ENCODE measurements around the gene CBX6.

CBX6 gene

DNA sequence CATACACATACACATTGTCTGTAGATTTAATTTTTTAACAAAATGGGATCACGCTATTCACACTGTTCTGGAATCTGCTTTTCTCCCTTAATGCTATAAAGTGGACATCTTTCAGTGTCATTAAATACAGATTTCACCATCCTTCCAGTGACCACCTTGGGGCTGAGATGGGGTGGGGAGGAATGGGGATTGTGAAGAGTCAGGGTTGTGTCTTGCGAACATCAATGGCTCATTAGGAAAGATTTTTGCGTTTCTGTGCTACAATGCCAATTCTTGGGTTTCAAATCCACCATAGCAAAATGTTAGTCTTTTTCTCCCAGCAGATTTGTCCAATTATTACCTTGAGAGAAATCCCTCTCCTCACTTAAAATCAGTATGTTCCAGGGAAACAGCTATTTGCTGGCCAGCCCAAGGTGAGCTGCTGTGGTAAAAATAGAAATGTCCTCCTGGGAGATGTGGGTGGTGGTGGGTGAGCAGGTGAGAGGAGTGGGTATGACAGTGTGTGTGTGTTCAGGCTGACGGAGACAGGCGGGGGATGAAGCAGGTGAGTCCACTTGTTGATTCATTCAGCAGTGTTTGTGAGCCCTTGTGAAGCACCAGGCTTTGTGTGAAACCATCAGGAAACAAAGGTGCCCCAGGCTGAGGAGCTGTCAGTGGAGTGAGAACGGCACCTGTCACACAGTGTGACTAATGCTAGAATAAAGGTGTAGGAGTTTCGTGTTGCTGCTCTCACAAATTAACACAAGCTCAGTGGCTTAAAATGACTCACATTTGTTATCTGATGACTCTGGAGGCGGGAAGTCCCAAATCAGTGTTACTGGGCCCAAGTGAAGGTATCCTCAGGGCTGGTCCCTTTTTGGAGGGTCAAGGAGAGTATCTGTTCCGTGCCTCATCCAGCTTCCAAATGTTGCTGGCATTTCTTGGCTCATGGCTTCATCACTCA is 1.7 kb upstream of the CBX6 start:
- no peak for DNase-seq

DNA sequence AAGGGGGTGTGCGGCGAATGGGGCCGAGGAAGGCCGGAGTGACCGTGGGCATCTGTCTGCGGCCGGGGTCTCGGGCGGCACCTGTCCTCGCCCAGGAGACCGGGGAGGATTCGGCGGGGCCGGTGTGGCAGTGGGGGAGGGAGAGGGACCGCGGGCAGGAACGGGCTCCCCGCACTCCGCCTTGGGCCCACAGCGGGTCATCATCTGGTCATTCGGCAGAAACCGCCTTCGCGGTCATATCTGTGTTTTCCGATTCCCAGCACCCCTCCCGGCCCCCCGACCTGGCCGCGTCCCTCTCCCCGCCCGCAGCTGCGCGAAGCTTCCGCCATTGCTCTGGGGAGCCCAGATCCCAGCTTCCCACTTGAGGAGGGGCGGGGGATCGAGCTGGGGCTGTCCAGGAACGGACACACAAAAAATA is 824 bp upstream of the CBX6 start:
- peak in 10 of 14 donors; percentile 47 to 79 (median 70) for DNase-seq

DNA sequence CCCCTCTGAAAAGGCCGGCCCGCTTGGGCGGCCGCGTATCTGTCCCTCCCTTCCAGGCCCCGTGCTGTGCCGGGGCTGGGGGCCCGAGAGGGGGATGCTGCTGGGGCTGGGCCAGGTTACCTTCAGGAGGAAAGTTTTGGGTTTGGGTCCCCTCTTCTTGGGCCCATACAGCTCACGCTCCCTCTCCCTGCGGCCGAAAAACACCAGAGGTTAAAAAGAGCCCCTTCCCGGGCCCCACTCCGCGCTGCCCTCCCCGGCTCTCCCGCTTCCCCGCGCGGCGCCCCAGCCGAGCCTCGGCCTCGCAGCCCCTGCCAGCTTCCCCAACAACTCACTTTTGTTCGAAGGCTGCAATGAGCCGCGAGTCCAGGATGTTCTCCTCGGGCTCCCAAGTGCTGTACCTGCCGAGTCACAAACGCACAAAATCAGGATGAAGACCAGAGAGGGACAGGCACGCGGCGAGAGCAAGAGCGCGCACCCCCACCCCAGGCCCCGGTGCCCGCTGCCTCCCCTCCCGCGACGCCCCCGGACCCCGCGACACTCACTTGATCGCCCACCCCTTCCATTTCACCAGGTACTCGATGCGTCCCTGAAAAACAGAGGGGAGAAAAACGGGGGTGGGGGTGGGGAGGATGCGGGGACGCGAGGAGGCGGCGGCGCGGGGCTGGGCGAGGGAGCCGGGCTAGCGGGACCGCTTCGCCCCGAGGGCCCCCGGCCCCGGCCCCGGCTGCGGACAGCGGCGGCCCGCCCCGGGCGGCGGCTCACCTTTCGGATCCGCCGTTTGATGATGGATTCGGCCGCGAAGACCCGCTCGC is 450 bp downstream of the CBX6 start:
- peak in 6 of 14 donors; percentile 39 to 72 (median 66) for DNase-seq

DNA sequence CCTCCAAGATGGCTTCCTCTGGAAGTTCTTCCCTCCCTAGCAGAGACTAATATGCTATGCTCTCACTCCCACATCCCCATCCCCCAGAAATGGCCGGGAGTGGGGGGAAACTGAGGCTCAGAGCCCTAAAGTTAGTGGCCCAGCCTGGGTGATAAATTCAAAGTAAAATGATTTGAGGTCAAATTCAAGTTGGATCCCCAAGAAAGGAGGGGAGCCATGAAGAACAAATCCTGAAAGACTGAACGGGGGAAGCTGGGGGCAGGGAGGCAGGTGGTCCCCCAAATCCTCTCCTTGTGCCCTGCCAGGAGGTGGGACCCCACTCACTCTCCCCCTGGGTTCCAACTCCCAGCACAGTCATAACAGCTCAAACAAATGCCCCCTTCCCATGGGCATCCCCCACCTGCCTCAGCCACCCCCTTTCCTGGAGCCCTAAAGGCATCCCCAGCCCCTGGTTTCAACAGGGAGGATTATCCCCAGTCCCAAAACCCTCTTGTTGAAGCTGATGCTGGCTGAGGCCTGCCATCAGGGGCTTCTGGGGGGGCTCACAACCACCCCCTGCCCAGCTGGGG is 1.1 kb downstream of the CBX6 start:
- DNase-seq = no peak

DNA sequence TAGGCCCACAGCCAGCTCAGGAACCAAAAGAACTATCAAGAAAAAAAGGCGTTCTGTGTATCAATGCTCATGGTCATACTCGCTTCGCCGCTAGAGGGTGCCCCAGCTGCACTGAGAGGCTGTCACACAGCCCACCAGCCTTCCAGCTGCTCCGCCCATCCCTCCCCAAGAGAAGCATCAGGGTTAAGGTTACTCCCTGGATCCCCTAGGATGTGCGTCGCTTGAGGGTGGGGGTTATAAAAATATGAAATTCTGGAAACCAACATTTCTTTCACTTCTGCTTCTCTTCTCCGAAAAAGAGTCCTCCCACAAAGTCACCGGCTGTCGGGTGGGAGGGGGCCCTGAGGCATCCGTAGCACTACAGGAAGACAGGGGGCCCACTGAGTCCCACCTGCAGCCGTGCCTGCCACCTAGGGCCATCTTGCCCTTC is 1.7 kb downstream of the CBX6 start:
- DNase-seq = peak in 11 of 14 donors; percentile 15 to 67 (median 51)

DNA sequence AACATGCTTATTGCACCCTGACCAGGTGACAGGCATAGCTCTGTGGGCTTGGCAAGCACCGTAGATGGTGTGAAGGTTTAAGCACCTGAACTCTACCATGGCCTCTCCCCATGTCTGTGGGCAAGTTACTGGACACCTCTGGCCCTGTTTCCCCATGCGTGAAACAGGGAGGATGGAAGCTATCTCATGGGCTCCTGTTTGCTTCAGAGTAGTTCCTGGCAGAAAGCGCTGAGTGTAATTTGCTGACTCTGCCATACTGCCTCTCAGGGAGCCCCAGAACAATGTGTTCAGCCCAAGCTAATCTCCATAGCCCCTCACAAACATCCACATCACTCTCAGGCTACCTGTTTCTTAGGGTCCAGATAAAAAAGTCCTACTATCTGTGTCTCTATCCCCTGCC is 2.4 kb downstream of the CBX6 start:
- DNase-seq = no peak

DNA sequence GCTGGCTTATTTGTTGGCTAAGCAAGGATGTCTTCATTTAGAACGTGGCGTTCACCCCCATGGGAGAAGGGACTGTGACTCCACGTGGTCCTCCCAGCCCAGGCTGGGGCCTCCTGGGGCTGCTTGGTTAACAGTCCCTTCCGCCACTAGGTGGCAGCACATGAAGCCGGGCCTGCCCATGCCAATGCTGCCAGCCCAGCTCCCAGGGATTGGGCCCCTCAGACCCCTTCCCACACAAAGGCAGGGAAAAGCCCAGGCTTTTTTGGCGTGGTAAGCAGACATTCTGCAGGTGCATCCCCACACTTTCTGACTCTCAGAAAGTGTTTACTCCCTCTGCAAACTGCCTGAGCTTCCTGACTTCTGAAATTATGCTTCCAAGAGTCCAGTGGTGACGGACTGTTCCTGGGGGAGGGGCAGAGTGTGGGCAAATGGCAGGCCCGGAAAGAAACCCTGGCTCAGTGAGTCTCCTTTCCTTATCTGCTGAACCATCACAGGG is 3.1 kb downstream of the CBX6 start:
- peak in 10 of 14 donors; percentile 26 to 78 (median 48) for DNase-seq

DNA sequence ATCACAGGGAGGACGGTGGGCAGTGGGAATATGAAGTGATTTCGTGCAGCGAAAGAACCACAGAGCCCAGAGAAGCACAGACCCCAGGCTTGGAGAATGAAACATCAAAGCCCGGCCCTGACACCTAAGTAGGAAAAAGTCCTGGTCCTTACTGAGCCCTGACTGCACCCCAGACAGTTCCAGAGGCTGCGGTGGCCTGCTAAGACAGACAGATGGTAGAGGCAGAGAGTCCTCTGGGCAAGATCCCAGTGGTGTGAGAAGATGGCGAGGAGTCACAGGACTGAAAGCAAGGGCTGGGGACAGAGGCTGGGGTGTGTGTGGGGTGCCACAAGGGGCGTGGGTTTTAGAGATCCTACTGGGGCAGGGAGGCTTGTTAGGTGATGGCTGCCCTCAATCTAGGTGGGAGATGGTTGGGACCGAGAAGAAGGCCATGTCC is 3.7 kb downstream of the CBX6 start:
- no peak for DNase-seq

DNA sequence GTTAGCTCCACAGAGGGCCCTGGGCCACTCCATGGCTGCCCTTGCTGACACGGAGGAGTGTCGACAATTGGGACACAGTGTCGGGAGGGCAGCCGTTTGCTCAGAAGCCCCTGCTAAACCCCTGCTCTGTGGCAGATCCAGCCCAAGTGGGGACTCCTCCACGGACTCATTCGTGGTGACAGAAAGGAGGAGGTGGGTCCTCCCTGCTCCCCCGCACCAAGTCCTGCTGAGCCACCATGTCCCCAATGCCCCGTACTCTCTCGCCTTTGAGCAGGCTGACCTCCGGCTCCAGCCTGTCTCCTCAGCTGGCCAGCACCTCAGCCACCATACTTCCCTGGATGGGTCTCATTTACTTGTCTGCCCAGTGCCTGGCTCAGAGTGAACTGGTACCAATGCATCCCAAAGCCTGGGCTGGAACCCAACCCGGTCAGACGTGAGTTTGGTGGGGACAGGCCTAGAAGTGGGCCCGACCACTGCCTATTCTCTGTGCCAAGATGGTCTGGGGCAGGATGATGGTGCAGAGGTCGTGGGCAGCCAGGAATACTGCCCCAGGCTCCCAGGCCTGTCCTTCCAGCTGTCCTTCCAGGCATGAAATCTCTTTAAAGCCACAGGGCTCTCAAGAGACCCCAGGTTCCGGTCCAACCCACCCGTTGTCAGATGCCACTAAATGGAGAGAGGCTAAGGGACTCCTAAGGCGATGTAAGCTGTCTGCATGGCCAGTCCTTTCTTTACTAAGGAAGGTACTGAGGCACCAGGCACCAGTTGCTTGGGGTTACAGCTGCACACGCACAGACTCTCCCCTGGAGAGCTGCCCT is 4.3 kb downstream of the CBX6 start:
- DNase-seq = no peak

DNA sequence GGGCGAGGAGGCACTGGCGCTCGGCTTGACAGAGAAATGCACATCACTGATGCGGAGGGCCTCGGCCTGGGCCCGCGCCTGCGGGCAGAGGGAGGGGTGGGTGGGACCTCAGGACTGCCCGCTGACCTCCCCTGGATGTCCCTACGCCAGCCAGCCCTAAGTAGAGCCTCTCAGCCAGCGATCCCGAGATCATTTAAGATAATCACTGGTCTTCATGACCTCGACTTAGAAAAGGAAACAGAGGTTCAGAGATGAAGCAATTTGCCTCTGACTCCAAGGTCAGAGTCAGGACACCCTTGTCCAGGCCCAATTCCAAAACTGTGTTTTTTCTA is 4.9 kb downstream of the CBX6 start:
- DNase-seq = no peak

DNA sequence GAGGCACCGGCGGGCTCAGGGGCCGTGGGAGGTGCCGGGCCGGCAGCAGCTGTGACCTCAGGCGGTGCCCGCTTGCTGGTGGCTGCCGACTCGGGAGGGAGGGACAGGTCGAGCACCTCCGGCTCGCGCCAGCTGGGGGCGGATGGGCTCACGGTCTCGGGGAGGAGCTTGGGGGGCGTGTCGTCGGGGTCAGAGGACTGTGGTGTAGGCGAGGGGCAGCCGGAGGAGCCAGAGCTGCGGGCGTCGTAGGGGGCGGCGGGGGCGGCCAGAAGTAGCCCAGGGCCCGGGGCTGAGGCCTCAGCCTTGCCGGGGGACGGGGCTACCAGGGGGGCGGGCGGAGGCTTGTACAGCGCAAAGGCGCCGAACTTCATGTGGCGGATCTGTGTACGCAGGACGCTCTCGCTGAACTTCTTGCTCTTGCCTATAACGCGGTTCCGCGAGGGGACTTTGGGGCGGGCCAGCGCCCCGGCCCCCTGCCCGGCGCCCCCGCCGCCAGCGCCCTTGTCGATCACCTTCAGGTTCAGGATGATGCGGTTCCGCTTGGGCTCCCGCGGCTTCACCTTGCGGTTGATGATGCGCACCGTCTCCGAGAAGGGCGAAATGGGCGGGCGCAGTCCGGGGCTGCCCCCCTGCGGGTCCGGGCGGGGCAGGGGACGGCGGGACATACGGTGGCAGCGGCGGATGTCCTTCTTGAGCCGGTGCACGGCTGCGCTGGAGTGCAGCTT is 5.5 kb downstream of the CBX6 start:
- DNase-seq = no peak

DNA sequence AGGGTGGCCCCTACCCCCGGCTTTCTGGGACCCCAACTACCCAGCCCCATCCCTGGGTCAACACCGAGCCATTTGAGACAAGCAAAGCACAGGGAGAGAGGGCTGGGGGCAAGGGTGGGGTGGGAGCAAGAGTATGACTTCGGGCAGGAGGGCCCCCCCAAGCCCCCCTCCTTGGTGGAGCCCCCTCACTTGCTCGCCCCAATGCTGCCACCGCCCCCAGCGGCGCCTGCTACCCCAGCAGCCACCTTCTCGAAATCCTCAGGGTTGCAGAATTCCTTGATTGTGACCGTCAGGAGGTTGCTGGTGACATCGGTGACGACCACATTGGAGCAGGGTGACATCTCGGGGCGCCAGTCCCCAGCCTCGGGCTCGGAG is 6.0 kb downstream of the CBX6 start:
- DNase-seq = no peak

DNA sequence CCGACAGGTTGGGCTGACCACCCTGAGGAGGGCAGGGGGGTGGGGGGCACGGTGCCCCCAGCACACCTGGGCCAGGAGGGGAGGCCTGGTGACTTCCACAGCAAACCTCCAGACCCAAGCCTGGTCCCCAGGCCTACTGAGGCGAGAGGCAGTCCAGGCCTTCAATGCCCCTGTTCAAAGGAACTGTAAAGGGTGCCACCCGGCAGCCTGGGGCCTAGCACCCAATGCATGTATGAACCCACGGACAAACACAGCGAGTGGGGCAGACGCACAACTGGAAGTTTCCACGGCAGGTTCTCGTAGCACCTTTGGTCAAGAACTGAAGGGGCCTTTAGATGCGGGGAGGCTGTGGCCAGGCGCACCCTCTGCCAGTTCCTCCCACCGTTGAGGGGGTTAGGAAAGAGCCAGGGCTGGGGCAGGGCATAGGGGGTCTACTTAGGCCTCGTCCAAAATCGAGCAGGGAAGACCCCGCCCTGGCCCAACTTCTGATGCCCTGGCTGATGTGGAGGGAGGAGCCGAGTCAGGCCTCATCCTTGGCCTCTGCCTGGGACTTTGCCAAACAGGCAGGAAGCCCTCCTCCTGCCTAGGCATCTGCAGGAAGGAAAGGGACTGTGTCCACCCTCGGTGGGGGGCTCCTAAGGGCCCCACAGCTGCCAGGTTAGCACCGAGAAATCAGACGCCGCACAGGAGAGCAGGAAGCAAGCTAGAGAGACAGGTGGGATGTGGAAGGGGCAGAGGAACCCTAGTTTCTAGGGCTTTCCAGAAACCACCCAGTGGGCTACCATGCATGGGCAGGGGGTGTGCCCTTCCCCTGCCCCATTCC is 6.6 kb downstream of the CBX6 start:
- no peak for DNase-seq

DNA sequence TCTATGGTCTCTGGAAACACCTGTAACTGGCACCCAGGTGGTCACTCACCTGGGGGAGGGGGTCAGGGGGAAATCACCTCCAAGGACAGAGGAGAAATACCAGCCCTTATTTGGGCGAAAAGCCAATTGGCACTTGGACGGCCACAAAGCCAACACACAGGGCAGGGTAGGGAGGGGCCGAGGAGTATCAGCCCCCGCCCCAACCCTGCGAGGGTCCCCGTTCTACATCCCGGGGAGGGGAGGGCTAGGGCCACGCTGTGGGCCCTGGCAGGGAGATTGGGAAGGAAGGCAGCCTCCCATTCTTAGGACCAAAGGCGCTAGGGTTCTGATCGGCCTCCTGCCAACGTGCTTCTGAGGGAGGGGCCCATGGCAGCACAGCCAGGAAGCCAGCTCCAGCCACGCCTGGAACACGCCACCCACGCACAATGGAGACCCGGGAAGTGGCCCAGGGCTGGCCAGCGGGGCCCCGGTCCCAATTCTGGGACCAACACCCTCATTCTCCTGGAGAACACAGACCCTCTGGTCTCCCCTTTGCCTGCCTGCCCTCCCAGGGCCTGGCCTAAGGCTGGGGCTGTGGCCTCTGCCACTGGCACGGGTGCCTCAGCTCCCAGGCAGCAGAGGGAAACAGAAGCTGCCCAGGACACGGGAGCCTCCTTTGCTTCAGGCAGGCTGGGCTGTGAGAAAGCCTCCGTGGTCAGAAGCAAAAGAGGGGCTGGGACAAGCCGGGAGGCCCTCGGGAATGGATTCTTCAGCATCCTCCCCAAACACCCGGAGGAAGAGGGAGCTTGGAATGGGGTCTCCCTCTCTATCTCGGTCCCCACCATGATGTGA is 7.4 kb downstream of the CBX6 start:
- DNase-seq = no peak

DNA sequence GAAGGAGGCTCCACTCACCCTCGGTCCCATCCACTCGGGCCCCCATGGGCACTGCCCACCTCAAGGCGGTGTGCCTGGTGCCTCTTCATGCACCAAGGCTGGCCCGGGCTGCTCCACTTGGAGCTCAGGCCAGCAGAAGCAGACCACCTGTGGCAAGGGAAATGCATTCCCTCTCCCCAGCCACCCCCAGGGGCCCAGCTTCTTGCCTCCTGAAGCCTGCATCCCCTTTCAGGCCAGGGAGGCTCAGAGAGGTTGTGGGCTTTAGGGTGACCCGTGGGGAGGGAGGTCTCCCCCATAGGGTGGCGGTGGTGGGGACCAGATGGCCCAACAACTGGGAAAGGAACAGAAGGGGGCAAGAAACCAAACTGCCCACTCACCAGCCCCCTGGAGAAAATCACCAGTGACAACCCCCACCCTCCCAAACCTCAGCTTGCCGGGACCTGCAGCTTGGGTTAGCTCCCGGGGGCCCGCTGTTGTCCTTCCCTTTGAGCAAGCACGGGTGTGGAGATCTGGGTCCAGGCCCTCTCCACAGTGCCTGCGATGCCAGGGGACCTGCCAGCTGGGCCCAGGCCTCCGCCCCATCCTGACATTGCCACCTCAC is 8.4 kb downstream of the CBX6 start:
- no peak for DNase-seq

DNA sequence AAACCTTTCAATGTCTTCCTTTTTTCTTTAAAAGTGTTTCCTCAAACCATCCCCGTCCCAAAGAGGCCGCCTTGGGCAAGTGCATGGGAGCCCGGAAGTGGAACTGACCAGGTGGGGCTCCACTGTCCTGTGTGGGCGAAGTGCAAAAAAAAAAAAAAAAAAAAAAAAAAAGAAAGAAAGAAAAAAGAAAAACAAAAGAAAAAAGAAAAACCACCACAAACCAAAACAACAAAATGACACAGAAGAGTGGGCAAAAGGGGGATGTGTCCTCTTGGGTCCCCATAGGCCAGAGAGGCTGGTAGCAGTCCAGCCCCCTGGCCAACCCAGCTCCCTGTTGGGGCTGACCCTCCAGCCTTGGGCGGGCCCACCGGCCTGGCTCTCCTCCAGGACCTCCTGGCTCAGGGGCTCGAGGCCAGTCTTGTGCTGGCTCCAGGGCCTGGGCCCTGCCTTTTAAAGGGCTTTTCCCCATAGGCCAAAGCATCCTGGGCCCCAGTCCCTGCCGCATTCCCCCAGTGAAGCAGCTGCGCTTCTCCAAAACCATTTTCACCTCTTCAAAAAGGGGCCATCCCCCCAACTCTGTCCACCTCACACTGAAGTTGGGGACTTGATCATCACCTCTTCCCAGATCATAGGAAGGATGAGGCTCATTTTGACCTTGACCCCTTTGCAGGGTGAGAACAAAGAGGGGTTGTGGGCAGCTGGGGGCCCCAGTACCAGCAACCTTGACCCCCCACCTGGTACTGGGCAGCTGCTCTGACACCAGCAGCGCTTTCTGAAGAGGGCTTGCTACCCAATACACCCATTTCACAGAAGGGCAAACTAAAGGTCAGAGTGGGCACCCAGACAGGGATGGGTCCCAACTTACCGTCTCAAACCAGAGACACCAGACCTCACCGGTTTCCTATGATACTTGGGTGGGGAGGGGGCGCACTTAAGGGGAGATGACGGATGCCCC is 9.4 kb downstream of the CBX6 start:
- peak in 8 of 14 donors; percentile 10 to 74 (median 28) for DNase-seq

DNA sequence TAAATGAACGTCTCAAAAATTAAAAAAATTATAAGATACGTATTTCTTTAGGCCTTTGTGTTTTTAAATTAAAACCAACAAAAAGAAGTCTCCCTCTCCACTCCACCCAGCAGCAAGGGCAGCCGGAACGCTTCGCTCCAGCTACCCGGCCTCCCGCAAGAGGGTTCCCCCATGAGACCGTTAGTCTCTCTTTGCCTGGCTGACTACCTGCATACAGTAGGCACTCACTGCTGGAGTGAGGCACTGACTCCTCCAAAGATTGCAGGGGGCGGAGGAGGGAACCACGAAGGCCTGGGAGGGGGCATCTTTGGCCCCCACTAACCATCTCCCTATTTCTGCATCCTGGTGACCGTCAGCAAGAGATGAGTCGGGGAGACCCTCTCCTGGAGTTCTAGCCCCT is 10.1 kb downstream of the CBX6 start:
- no peak for DNase-seq

Data from C1 segment of cervical spinal cord (tissue), 14 donors.